ENCODE data around the gene PASD1.

DNA sequence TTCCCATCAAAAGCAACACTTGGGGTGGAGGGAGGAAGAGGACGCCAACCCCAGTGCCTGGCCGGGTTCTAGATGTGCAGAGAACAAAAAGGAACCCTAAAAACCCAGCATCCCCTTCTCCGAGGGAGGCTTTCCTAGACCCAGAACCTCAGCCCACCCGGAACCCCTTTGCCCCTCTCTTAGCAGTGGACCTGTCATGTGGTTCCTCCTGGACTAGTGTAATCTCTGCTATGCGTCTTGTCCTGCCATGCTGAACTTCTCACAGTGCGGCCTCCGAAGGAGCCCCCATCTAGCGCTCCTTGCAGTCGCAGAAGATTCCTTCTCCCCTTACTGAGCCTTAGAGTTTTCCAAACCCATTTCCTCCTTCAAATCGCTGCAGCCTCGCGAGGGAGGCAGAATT is 130.6 kb downstream of the PASD1 start:
- TF ChIP-seq, protein P1, sequence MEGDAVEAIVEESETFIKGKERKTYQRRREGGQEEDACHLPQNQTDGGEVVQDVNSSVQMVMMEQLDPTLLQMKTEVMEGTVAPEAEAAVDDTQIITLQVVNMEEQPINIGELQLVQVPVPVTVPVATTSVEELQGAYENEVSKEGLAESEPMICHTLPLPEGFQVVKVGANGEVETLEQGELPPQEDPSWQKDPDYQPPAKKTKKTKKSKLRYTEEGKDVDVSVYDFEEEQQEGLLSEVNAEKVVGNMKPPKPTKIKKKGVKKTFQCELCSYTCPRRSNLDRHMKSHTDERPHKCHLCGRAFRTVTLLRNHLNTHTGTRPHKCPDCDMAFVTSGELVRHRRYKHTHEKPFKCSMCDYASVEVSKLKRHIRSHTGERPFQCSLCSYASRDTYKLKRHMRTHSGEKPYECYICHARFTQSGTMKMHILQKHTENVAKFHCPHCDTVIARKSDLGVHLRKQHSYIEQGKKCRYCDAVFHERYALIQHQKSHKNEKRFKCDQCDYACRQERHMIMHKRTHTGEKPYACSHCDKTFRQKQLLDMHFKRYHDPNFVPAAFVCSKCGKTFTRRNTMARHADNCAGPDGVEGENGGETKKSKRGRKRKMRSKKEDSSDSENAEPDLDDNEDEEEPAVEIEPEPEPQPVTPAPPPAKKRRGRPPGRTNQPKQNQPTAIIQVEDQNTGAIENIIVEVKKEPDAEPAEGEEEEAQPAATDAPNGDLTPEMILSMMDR (IDR thresholded peaks at IDR 0.05), result no peak
- TF ChIP-seq POLR2A (IDR thresholded peaks at IDR 0.05), result no peak
